DND-41 (cell line): ENCODE measurements around the gene CC2D1B.

ENCODE experiments used
- CTCF ChIP-seq: IDR thresholded peaks from 2 replicates; pipeline ENCODE4 v1.5.1; 2012; ENCODE audit warnings: borderline replicate concordance, low read length, moderate library complexity, mild to moderate bottlenecking; ENCODE audit not compliant: poor library complexity, severe bottlenecking; ENCODE audit errors: extremely low read depth
- EZH2 ChIP-seq: IDR thresholded peaks from 3 replicates; pipeline ENCODE4 v1.6.1; 2012; ENCODE audit warnings: borderline replicate concordance, low read depth, mild to moderate bottlenecking, moderate library complexity, low read length, inconsistent platforms; ENCODE audit not compliant: severe bottlenecking

DNA sequence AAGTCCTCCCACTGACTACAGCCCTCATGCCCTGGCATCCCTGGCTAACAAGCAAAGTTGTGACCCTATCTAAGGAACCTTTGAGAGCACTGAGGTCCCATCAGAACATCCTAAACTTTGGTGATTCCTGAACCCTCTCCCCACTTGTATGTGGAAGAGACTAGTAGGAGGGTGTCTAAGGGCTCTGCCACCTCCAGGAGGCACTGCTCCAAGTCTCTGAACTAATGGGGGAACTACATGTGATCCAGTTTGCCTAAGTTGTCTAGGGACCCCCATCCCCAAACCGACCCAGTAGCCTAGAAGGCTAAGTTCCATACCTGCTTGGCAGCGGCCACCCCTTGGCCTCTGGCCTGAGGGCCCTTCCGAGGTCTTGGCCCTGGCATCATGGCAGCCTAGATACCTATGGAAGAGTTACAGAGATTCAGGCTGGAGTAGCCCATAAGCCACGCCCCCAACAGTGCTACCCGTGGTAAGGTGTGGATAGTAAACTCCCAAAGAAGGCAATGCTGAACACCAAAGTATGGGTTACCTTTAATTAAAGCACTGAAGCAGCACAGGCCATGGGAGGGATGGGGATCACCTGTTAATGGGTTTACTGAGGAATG is 1.7 kb downstream of the CC2D1B start:
- TF ChIP-seq EZH2 (no peak), CTCF (peak; percentile 34)
